GM19372 (cell line): ENCODE results near the gene FAM124A.

ENCODE experiments used
- ATAC-seq: cut with Tn5 transposase; IDR thresholded peaks from one replicate; pipeline ENCODE4 v1.9.1; 2021; ENCODE audit warnings: mild to moderate bottlenecking, low read depth, moderate library complexity; ENCODE audit not compliant: unreplicated experiment

The FAM124A gene

GRCh38 chr13:51222037-51222685, at the start of gene FAM124A:
Gene FAM124A, plus strand, starts transcription at chr13:51222398. Its CDS starts 104 bp downstream, at chr13:51222502.
- peak; percentile 85 for ATAC-seq

- ATAC-seq = no peak
Measured at GRCh38 chr13:51175021-51175420, 47.2 kb upstream of the FAM124A start.

- ATAC-seq = no peak
Measured at GRCh38 chr13:51175639-51176038, 46.6 kb upstream of the FAM124A start.

GRCh38 chr13:51177188-51177587, 45.0 kb upstream of the FAM124A start:
- ATAC-seq = no peak

GRCh38 chr13:51178456-51179074, 43.6 kb upstream of the FAM124A start:
- no peak for ATAC-seq

- no peak for ATAC-seq
Measured at GRCh38 chr13:51179432-51179971, 42.7 kb upstream of the FAM124A start.

GRCh38 chr13:51180853-51181511, 41.2 kb upstream of the FAM124A start:
- ATAC-seq = no peak

GRCh38 chr13:51181786-51182383, 40.3 kb upstream of the FAM124A start:
- no peak for ATAC-seq

GRCh38 chr13:51191743-51192142, 30.5 kb upstream of the FAM124A start:
- no peak for ATAC-seq

GRCh38 chr13:51192348-51192747, 29.9 kb upstream of the FAM124A start:
- ATAC-seq = no peak

- no peak for ATAC-seq
Measured at GRCh38 chr13:51193387-51193786, 28.8 kb upstream of the FAM124A start.

GRCh38 chr13:51194942-51195341, 27.3 kb upstream of the FAM124A start:
- ATAC-seq = no peak

GRCh38 chr13:51201886-51202285, 20.3 kb upstream of the FAM124A start:
- no peak for ATAC-seq

GRCh38 chr13:51202477-51203046, 19.6 kb upstream of the FAM124A start:
- ATAC-seq = no peak

- no peak for ATAC-seq
Measured at GRCh38 chr13:51206584-51206983, 15.6 kb upstream of the FAM124A start.

- no peak for ATAC-seq
Measured at GRCh38 chr13:51207881-51208280, 14.3 kb upstream of the FAM124A start.

GRCh38 chr13:51208716-51209115, 13.5 kb upstream of the FAM124A start:
- no peak for ATAC-seq

GRCh38 chr13:51211910-51212309, 10.3 kb upstream of the FAM124A start:
- no peak for ATAC-seq

GRCh38 chr13:51212758-51213157, 9.4 kb upstream of the FAM124A start:
- no peak for ATAC-seq

- no peak for ATAC-seq
Measured at GRCh38 chr13:51213173-51213728, 8.9 kb upstream of the FAM124A start.
